HPDE6-E6E7 (cell line): ENCODE measurements around the gene NBEA.

Source experiments
- DNase-seq: peaks from one replicate; pipeline ENCODE4 v3.0.0; 2011; ENCODE audit warnings: missing footprints; ENCODE audit errors: extremely low spot score

The NBEA gene

DNA sequence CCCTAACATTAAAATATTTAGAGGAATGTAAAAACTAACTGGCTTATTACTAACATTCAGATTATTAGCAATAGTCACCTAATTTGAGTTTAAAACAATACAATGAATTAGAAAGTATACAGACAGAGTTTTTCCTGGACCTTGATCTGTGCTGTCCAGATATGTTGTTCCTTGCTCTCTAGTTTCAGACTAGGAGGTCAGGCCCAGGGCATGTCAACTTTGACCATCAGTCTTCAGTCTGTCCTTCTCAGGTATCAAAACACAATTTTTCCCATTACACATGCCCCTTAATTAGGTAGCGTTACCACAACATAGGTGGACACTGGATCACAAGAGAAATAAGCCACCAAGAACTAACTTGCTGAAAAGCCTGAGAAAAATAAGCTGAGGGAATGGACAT, 337.4 kb downstream of the NBEA start:
- no peak for DNase-seq

DNA sequence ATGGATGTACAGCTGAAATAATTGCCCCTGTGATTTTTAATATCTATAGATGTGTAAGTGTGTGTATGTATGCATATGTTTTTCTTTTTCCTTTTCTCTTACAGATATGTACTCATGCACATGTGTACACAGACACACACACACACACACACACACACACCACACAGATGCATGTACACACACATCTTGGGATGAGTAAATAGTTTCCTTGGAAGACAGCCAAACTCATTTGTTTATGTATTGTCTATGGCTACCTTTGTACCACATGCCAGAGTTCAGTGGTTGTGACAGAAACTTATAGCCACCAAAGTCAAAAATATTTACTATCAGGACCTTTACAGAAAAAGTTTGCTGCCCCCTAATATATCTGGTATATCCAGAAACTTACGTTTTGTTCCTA, 341.8 kb downstream of the NBEA start:
- DNase-seq, result no peak

- no peak for DNase-seq
These were observed 343.6 kb downstream of the NBEA start for GRCh38 chr13:35285677-35286076.

DNA sequence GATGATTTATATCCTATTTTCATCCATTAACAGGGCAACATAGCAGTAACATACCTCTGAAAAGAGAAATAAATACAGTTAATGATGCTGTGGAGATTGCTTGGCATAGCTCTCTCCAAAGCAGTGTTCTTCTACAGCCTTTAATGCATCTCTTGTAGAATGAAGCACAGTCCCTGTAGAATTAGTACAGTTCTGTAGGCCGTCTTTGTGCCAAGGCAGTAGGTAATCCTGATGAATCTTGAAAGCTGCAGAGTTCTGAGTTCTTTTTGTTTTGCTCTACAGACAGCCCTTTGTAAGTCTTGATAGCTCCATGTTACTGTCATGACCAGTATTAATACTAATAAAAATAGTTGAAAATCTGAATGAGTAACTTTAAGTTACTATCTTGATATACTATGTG, 350.3 kb downstream of the NBEA start:
- no peak for DNase-seq

DNA sequence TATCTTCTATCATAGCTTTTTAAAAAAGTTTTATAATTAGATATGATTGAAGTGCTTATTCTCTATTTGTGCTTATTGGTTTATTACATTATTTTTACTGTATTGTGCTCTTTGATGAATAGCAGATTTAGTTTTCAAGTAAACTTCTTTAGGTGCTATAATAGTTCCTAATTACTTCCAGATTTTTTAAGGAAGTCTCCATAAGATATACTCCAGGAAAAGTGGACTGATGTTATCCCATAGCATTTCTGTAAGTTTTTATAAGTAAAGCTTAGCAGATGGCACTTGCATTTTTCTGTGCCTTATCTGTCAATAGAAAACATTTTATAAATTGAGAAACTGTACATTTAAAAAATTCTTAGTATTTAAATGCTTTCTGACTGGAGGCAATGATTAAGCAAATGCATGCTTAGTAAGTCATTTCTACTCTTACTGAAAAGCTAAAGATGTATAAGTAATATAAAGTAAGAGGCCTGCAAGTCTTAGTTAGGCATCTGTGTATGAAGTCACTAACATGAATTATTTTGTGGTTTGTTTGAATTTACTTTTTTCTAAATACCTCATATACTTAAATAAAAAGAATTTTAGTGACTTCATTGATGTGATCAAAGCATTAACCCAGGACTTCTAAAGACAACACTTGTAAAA, 351.6 kb downstream of the NBEA start:
- DNase-seq, result no peak

DNA sequence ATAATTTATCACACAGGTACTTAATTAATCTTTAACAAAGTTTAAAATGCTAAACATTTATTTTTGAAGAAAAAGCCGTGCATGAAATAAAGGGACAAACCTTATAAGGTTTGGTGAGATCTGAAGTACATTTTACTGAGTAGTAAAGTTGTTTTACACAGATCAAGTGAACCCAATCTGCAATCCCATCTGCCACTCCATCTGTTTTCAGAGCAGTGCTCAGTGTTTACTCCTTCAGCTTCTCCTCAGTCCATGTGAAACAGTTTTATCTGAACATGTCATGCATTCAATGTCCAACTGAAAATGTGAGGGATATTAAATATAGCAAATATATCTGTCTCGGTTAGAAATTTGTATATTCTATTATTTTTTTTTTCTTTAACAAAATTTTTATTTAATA, 367.6 kb downstream of the NBEA start:
- DNase-seq, result no peak

DNA sequence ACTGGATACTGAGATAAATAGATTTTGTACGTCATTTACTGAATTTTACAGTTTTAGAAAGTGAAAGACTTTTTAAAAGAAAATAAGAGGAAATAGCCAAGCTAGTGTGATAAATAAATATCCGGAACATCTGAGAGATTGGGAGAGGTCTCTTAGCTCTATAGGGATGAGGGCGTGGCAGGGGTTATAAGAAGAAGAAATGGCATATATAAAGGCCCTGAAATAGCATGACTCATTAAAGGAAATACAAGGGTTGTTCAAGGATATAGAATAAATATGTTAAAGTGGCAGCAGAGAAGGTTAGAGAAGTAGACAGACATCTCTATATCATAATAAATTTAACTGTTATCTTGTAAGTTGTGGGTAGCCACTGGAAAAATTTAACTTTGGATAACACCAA, 390.1 kb downstream of the NBEA start:
- no peak for DNase-seq

- no peak for DNase-seq
These were observed 391.1 kb downstream of the NBEA start for GRCh38 chr13:35333157-35333556.

GRCh38 chr13:35342440-35342839, 400.4 kb downstream of the NBEA start:
- no peak for DNase-seq

- DNase-seq, result no peak
These were observed 401.3 kb downstream of the NBEA start for GRCh38 chr13:35343417-35343816.

- DNase-seq, result no peak
These were observed 403.9 kb downstream of the NBEA start for GRCh38 chr13:35345992-35346391.

DNA sequence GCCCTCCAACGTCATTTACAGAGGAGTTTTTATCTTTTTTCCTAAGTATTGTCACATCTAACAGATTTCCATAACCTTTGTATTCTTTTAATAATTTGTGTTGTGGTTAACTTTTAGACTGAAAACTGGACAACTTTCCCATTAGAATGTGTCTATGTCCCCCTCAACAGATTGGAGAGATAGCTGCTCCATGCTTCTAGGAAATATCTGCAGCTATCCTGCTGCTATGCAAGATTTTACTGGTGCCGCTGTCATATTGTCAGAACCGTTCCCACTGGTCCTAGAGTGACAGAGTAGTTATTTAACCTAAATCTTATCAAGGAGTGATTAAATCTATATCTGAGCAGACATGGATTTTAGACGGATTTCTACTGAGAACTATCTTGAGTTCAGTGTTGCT, 404.4 kb downstream of the NBEA start:
- DNase-seq, result no peak

- no peak for DNase-seq
These were observed 405.7 kb downstream of the NBEA start for GRCh38 chr13:35347679-35348205.

DNA sequence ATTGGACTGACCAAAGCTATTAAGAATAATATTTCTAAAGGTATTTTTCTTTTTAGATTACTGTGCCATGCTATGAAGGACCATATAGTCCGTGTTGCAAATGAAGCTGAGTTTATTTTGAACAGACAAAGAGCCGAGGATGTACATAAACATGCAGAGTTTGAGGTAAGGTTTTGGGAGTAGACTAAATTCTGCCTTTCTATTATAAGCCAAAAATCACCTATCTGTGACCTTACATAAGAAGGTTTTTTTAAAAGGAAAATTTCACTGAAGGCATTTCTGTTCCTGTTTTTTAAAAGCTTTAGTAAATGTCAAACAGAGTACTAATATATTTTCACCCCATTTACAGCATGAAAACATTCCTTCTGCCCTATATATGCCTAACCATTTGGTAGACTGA, 407.0 kb downstream of the NBEA start:
- DNase-seq, result no peak

- DNase-seq, result no peak
These were observed 407.7 kb downstream of the NBEA start for GRCh38 chr13:35349673-35350278.

- no peak for DNase-seq
These were observed 412.2 kb downstream of the NBEA start for GRCh38 chr13:35354285-35354684.

GRCh38 chr13:35354882-35355281, 412.8 kb downstream of the NBEA start:
- DNase-seq, result no peak

DNA sequence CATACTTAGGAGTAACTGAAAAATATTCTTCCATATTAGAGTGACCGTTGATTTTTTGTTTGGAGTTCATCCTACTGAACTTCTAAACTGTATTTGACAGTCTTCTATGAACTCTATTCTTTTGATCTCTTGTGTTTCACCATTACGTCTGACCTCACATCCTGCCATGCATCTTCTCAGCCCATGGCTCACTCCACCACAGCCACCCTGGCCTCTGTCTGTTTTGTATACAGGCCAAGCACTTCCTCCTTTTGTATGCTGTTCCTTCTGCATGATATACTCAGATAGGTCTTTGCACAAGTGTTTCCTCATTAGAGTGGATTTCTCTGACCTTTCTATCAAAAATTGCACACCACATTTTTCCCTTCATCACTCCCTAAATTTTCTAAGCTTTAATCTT, 414.5 kb downstream of the NBEA start:
- DNase-seq, result no peak

GRCh38 chr13:35365883-35366282, 423.8 kb downstream of the NBEA start:
- DNase-seq, result no peak

- DNase-seq, result no peak
These were observed 425.5 kb downstream of the NBEA start for GRCh38 chr13:35367586-35367985.

- no peak for DNase-seq
These were observed 436.9 kb downstream of the NBEA start for GRCh38 chr13:35378939-35379338.

DNA sequence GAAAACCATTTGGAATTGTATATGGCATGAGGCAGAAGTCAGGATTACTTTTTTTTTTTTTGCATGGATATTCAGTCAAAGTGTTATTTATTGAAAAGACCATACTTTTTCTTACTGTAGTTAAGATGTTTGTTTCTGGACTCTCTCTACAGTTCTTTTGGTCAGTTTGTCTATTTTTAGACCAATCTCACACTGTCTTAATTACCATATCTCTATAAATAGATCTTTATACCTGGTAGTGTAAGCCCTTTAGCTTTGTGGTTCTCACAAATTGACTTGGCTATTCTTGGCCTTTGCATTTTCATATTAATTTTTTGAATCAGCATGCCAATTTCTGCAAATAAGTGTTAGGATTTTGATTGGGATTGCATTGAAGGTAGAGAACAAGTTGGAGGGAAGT, 437.6 kb downstream of the NBEA start:
- no peak for DNase-seq

DNA sequence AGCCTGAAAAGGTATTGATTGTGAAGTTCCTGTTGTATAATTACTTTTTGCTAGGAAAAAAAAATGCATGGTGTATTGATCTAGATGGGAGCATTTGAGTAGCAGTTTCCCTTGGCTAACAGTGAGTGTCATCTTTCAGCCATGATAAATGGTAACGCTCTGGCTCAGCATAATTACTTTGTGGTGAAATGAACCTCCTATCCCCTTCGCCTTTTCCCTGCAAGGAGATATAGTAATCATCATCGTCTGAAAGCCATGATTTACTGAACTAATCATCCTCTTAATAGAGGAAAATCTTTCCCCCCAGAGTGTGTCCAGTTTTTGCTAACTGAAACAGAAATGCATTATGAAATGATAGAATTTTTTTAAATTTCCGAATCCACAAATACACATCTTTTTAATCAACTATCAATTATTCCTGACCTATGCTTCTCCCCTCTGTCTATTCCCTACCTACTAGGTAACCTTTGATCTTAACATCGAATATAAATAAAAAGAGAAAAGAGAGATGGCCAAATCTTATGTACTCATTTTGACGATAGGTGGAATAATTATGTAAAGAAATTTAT, 445.7 kb downstream of the NBEA start:
- DNase-seq, result no peak
